ENCODE data around the gene CCDC142. TPM values are rescaled to one million over a fixed set of nuclear protein-coding genes. Genes with fewer than 3 reads are reported as not detected.

Gene CCDC142
- total RNA-seq, 1 experiment from 2014 or later: 13.7 TPM

- DNase-seq (ENCODE audit: low read depth): peak; percentile 16
Measured at GRCh38 chr2:74514368-74515270, 31.8 kb upstream of the CCDC142 start, which contains the start of gene TLX2. TSS of gene TLX2 (plus strand) at chr2:74514450. CDS start at chr2:74514807, 357 bp downstream.

DNA sequence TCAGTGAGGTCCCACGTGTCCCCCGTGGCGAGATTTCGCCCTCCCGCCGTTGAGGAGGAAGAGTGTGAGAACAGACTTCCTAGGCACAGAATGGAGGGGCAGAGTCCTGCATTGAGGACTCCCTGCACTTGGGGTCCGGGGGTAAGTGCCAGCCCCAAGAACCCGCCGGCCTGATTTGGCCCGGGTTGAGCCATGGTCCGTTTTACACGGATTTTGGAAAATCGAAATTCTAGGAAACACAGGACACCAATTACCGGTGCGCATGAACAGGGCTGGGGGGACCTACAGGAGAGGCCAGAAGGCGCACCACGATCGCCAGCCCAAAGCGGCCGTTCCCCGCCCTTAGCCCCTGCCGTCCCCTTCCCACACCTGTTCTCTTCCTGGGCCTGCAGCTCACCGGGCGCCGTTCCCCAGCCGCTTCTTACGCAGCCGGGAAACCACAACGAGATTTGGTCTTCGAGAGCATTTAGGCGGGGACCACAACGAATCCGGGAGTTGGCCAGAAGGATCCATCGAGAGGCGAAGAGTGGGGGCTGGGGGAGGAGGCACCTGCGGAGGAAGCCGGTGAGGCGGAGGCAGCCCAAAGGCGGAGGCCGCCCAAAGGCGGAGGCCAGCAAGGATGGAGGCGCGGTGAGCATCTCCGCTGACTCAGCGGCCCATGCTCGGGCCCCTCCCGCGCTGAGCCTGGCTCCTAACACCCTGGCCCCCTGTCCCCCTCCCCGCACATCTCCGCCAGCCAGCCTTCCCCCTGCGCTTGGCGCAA lies 31.0 kb upstream of the CCDC142 start:
- DNase-seq (ENCODE audit: low read depth): no peak

DNA sequence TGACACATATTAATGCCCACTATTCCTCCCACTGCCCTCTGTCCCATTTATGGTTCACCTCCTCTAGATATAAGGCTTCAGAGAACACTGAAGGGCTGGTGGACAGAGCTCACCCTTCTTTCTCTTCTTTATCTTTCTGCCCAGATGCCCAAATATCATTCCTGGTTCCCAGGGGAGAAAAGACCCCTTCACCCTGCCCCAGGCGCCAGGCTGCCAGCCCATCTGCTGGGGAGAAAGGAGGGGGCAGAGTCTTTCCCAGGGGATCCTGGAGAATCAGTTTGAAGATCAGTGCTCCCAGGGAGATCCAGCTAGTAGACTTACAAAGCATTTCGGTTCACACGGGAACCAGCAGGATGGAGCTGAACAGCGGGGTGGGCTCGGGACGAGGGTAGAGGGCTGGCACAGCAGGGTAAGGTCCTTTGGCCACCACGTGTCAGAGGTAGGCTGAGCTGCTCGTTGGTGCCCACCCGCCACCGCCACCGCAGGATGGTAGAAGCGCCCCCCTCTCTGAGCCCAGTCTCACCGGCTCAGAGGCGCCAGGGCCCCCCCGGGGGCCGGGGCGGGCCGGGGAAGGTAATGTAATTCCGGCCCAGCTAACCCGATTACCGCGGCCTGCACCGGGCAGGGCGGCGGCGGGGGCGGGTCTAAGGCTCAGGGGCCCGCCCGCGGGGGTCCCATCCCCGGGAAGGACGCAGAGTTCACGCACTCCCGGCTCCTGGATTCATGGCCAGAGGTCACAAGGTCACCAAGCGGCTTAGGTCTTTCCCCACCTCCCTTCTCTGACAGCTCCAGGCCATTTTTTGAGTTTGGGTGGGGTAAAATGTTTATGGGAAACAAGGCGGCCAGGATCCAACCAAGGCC lies 30.2 kb upstream of the CCDC142 start:
- no peak for DNase-seq (ENCODE audit: low read depth)

DNA sequence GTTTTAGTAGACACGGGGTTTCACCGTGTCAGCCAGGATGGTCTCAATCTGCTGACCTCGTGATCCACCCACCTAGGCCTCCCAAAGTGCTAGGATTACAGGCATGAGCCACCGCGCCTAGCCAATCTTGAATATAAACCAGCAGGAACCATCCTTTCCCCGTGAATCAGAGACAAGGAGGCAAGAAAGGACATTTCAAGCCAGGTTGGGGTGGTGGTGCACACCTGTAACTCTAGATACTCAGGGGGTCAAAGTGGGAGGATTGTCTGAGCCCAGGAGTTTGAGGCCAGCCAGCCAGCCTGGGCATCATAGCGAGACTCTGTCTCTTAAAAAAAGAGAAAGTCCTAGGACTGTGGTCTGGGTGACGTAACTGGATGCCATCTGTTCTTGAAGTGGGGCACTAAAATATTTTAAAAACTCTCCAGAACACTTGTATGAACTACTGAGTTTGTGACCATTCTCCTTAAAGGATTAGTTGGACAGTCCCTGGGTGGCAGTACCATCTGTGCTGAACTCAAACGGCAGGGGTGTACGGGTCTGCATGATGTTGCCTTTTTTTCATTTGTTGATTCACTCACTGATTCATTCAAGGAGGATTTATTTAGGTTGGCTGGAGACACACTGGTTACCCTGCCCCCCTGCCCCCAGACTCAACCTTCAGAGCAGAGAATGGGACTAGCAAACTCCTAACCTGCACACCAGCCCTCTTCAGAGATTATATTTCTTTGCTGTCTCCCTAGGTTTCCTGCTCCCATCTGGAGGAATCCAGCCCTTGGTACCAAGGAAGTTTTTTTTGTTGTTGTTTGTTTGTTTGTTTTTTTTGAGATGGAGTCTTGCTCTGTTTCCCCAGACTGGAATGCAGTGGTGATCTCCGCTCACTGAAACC lies 28.5 kb upstream of the CCDC142 start:
- peak; percentile 70 for DNase-seq (ENCODE audit: low read depth)

- no peak for DNase-seq (ENCODE audit: low read depth)
Measured at GRCh38 chr2:74510272-74510671, 27.5 kb upstream of the CCDC142 start.

- DNase-seq (ENCODE audit: low read depth): no peak
Measured at GRCh38 chr2:74507926-74508520, 25.2 kb upstream of the CCDC142 start.

- peak; percentile 95 for DNase-seq (ENCODE audit: low read depth)
Measured at GRCh38 chr2:74507145-74507925, 24.5 kb upstream of the CCDC142 start, which contains the start of gene PCGF1. TSS of gene PCGF1 (minus strand) at chr2:74507695. CDS start at chr2:74507668, 27 bp downstream.

DNA sequence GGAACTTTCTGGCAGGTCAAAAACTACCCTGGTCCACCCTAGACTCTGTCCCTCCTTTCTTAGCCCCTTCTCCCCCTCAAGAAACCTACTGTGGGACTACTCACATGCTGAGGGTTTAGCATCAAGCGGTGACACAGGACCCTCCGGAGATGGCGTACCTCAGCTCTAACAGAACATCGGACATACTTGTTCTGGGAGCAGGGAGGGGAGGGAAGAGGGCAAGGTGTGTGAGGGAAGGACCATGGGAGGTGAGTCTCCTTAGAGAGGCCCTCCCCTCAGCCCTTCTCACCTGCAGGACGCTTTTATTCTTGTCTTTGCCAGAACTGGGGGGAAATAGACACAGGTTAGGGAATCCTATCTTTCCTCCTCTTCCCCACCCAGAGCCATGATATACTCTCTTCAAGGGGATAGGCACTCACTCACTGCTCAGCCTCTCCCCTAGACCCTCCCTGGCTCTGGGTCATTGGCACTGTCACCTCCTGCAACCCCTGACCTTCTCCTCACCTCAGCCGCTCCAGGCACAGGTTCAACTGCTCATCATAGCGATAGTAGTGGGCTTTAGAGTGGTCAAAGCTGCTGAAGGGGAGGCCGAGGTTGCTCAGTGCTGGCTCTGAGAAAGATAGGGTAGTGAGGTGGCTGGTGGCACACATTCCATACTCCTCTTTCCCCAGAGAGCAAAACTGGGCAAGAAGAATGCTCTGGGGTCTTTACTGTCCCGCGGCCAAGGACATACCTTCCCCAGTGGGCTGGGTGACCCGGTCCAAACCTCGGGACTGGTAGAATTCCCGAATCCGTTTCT lies 22.8 kb upstream of the CCDC142 start:
- DNase-seq (ENCODE audit: low read depth): no peak

DNA sequence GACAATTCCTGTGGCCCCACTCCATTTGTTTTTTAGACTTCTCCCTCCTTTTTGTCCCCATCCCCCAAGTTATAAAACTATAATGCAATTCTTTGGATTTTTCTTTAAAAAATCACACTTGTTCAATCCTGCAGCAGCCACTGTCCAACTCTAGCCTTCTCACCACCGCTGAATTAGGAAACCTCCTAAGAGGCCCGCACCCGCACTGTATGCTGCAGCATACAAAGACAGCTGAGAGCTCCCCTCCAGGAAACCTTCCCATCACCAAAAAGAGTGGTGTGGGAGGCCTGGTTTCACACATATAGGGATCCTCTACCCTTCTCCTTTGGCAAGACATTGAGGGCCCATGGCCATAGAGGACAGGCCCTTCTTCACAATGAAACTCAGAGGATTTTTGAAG lies 21.8 kb upstream of the CCDC142 start:
- DNase-seq (ENCODE audit: low read depth): no peak

DNA sequence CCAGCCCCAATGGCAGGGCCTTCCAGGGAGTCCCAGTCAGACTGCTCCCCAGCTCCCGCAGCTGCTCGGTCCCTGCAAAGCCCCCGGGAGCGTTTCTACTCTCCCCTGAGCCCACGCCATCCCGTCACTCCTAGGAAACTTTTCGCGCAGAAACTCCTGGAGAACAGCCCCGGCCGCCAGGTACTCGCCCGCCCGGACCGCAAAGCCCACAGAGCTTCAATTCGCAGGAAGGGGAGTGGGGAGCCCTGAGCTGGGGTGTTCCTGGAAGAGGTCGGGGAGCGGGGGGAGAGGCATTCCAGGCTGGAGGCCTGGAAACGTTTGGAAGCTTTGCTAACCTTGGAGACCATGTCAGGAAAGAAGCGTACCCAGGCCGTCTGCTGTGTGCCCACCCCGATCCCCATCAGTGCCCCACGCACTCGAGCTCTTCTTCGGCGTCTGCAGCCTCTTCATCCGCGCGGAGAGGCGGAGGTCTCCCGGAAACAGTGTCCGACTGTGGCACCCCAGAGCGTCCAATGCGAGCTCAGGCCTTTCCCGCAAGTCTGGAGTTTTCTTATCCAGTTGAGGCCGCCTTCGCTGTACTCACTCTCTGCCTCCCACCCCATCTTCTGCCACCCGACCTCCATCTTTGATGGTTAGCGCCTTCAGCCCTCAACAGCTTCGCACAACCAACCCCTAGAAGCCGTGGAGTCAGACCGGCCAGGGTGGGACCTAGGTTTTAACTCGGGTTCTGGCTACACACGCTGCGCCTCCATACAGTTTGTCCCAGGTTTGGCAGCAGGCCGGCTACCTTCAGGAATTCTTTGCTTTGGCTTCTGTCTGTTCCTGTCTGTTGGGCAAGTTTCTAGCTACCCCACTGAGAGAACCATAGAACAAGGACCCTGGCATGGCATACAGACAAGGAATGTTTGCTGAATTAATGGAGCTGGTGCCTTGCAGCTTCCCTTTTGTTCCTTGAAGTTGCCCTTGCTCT lies 21.0 kb upstream of the CCDC142 start:
- no peak for DNase-seq (ENCODE audit: low read depth)

GRCh38 chr2:74502720-74503505 lies 20.1 kb upstream of the CCDC142 start:
- peak; percentile 83 for DNase-seq (ENCODE audit: low read depth)

DNA sequence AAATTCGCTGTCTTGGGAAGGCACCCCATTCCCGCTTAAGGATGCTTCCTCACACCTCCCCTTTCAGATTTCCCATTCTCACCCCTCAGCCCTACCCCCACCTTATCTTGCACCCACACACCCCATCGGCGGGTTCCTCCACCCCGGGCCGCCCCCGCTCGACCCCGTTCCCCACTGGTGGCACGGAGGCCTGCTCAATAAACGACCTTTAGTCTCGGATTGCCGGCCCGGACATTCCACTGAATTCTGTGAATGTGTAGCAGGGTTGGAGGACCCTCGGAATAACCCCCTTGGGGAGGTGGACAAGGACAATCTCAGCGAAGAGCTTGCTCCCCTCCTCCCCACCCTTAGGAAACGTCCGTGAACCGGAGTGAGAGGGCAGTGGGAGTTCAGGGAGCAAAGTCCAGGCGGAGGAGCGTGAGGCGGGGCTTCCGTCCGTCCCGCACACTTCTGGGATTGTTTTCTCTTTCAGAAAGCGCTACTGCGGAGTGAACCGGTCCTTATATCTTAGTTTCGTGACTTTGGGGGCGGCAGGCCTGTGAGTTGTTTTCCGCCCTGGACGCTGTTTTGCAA lies 19.4 kb upstream of the CCDC142 start:
- no peak for DNase-seq (ENCODE audit: low read depth)

DNA sequence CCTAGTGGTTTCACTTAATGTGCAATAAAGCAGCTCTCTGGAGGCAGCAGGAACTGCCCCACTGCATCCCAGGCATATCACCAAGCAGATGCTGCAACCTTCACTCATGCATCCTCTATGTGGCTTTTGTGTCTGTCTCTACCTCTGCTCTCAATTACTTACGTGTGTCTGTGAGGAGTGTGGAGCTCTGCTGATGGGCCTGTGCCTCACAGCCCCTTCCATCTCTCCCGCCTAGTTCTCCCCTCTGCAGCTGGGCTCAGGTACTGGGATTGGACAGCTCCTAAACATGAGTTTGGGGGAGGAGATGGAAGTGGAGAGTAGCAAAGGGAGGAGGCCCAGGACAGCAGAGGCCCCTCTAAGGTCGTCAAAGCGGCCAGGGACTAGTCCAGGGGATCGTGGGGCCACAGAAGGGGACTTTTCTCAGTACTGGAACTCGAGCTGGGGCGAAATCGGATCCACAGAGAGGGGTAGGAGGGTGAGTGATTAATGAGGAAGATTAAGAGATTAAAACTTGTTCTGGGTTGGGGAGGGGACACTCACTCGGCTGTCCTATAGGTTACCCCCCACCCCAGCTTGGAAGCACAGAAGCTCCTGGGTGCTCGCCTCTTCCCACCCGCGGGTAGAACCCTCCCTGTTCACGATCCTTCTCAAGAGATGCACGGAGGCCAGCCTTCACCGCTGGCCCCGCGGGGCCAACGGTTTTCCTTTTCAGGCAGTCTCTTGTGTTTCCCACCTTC lies 18.7 kb upstream of the CCDC142 start:
- DNase-seq (ENCODE audit: low read depth): no peak

DNA sequence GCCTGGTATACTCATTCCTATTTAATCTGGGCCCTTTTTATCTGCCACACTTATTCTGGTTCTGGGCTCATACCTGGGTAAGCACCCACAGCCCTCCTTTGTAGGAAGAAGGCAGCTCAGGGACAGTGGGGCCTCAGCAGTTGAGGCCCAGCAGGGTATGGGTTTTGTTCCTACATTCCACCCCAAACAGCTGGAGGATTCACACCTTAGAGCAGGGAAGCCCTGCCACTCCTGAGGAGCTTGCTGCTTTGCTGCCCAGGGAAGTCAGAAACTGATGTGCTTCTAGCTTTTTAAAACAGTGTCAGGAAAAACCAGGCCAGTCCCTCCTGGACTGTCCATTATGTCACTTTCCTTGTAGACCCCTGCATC lies 17.8 kb upstream of the CCDC142 start:
- no peak for DNase-seq (ENCODE audit: low read depth)

- no peak for DNase-seq (ENCODE audit: low read depth)
Measured at GRCh38 chr2:74499940-74500577, 17.3 kb upstream of the CCDC142 start.

Data from LHCN-M2 (cell line).